GM21576 (cell line): ENCODE results near the gene MYO1E.

ENCODE experiments used
- ATAC-seq: cut with Tn5 transposase; IDR thresholded peaks from one replicate; pipeline ENCODE4 v1.9.1; 2021; ENCODE audit warnings: mild to moderate bottlenecking, moderate library complexity; ENCODE audit not compliant: unreplicated experiment

Gene MYO1E

DNA sequence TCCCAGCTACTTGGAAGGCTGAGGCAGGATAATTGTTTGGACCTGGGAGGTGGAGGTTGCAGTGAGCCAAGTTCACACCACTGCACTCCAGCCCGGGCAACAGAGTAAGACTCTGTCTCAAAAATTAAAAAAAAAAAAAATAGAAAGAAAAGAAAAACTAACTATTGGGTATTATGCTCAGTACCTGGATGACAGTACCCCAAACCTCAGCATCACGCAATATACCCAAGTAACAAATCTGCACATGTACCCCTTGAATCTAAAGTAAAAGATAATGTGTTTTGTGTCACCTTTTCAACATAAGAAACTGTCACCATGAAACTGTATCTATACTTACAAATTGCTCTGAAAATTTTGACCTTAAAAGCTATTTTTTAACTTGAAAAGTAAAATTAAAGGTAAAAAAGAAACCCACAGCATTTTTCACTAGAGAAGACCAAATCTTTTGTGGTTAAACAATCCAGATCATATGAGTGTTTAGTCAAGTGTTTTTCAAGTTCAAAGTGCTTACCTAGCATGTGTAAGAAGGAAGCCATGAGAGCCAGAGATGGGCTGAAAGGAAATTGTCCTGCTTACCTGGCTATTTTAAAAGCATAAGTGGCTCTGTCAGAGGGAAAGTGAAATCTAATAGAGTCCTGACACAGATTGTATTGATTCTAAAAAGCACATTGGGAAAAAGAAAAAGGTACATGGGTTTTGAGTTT is 50.5 kb downstream of the MYO1E start:
- no peak for ATAC-seq

DNA sequence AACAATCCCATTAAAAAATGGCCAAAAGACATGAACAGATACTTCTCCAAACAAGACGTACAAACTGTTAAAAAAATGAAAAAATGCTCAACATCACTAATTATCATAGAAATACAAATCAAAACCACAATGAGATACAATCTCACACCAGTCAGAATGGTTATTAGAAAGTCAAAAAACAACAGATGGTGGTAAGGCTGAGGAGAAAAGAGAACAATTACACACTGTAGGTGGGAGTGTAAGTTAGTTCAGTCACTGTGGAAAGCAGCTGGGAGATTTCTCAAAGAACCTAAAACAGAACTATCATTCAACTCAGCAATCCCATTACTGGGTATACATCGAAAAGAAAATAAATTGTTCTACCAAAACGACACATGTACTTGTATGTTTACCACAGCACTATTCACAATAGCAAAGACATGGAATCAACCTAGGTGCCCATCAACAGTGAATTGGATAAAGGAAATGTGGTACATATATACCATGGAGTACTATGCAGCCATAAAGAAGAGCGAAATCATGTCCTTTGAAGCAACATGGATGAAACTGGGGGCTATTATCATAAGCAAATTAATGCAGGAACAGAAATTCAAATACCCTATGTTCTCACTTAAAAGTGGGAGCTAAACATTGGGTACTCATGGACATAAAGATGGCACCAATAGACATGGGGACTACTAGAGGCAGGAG is 51.5 kb downstream of the MYO1E start:
- no peak for ATAC-seq

DNA sequence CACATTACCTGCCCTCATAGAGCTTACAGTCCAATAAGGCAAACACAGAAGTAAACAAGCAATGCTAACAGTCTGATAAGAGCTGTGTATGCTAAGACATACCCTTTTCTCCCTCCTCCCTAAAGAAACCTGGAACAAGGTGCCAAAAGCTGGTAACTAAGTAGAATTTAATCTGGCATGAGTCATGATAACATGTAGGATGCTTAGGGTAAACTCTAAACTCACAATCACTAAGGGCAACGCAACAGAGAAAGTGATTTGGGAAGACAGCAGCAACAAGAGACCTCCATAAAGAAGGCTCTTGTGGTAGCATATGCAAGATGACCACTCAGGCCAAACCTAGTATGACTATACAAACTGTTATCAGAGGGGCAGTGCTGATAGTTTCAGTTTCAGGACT is 55.5 kb downstream of the MYO1E start:
- no peak for ATAC-seq

DNA sequence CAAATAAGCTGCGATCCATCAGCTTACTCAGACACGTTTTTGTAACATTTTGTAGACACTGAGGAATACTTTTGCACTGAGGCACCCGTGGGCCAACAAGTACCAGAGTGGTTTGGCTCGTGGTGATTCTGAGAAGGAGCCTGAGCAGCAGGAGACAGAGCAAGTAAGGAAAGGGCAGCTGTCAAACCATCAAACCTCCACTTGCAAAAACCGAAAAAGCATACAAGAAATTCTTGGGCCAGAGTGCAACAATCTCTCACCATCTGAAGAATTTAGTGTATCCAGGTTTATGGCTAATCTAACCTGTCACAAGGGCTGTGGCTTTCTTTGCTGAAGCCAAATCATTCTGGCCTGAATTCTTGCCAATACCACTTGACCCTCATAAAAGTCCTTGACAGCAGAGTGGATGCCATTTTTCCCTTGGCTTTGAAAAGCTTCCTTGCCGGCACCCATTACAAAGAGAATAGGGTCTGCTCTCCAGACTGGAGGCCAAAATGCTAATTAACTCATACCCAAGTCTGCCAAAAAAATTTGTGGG is 56.7 kb downstream of the MYO1E start:
- no peak for ATAC-seq

DNA sequence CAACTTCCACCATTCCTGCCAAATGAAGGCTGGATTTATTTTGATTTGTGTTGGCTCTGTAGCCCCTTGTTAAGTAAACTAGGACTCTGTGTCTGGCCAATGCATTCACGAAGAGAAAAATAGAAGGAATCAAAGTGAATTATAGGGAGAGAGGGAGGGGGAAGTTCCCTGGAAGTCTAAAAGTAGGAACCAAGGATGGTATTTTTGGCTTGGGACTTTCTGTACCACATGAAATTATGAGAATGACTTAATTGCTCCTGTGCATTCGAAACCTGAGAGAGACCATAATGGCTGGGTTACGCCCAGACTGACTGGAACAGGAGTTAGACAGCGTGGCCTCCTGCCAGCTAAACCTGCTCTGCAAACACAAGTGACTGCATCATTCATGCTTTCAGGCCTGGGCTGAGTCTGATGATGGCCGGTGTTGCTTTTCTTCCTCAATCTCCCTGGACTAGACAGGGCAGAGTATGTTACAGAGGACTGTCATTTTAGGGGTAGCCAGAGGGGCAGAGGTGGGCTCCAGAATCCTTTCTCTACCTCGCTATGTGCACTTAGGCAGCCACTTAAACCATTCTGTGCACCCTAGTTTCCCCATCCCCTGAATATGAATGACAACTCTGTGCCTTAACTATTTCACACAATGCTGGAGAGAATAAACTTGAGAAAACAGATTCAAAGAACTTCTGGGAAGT is 58.9 kb downstream of the MYO1E start:
- ATAC-seq: peak; percentile 64

DNA sequence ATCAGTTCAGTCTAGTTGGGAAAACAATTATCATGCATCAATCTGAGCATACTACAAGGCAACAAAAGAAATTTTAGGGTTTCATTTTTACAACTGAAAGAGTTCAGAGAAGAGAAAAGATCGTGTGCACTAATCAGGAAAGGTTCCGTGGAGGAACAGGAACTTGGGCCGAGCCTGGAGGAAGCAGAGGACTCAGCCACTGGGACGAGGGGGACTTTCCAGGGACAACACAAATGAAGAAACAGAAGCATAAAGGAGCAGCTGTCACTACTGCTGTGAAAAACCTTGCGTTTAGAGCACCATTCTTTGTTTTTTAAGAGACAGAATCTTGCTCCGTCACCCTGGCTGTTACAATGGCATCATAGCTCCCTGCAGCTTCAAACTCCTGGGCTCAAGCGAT is 60.5 kb downstream of the MYO1E start:
- ATAC-seq: no peak

DNA sequence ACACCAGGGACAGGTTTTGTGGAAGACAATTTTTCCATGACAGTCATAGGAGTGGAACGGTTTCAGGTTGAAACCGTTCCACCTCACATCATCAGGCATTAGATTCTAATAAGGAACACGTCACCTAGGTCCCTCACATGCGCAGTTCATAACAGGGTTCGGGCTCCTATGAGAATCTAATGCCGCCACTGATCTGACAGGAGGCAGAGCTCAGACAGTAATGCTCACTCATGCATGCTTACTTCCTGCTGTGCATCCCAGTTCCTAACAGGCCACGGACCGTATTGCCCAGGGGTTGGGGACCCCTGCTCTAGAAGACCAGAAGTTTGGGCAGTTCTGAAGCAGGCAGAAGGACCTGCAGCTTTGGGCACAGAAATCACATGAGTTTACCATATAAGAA is 61.5 kb downstream of the MYO1E start:
- no peak for ATAC-seq

DNA sequence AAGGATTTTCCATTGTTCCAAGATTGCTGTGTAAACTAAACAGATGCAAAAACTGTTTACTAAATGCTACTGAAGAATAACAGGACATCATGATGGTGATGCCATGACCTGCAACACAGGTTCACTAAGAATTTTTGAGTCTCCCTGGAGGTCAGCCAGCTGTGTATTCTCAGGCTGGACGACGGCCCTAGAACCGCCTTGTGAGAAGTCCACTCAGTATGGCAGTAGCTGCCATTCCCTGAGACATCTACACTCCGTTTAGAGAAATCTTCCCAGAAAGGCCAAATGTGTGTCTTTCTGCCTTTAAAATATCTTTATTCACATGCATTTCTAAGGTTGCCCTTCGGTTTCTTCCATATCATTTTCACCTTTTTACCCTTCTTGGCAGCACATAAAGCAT is 63.3 kb downstream of the MYO1E start:
- ATAC-seq: no peak

DNA sequence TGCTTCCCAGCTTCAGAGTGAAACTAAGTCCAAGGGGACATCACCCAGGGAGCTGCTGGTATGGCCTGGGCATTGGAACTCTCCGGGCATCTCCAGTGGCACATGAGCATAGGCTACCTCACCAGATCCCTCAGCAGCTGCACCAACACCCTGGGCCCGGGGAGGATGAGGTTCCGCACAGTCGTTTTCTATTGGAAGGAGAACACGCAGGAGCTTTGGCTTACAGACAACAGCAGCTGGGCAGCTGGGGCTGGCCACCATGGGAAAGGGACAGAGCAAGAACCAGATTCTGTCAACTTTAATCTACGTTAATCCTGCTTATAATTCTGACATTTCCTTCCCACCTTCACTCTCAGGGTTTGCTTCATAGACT is 65.5 kb downstream of the MYO1E start:
- ATAC-seq: no peak

DNA sequence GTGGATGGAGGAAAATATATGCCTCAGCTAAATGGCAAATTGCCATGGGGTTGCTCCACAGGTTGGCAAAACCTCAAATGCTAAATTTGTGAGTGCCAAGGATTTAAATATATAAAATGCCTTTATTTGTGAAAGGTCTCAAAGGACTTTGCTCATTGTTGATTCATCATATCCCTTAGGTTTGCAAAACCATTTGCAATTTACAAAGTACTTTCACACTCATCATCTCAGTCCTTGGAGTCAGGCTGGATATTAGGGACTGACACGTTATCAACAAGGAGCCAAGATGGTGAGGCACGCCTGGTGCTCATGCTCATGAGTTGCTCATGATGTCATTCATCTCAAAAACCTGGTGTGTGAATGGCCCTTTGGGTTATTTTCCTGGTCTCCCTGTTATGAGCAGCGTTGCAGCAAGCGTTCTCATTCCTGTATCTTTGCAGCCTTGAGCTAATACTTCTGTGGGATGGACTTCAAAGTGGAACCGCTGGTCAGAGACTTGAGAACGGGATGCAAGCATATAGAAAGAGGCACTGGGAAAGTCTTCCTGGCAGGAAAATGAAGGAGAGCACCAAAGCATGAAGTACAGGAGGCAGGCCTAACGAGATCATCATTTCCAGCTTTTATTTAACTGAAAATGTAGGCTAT is 66.0 kb downstream of the MYO1E start:
- ATAC-seq: no peak

DNA sequence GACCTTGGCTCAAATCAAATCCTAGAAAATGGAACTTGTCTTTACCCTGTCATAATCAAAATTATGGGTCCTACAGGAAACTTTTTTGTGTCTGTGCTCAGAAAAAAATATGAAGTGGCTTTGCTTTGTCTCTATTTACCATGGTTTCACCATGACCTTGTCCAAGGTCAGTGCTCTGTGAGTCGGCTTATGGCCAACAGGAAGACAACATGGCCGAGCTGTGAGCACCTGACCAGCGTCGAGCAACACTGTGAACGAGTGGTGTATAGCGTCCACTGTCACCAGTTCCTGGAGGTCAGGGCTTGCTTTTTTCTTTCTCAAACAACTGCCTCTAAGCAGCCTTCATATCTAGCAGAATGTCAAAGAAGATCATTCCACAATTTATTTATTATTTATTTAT is 67.9 kb downstream of the MYO1E start:
- no peak for ATAC-seq

DNA sequence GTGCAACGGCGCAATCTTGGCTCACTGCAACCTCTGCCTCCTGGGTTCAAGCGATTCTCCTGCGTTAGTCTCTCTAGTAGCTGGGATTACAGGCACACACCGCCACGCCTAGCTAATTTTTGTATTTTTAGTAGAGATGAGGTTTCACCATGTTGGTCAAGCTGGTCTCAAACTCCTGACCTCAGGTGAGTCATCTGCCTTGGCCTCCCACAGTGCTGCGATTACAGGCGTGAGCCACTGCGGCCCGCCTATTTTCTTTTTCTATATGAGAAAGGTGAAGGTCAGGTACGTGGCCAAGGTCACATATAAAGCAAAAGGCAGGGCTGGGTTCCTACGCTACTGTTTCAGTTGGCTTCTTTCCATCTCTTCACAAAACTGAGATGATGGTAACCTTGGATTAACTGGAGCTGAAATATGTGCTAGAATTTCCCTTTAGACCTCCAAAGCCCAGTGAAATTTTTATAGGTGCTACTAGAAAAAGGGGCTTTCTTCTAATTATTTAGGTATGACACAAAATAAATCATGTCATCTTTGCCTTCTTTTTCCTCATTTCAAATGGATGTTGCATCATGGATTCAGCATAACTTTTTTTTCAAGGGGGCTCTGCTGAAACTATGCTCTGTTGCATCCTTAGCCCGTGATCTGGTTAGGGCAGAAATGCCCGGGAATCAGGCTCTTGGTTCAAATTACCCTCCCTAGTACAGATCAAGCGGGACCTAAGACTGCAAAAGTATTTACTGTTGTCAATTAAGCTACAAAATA is 68.5 kb downstream of the MYO1E start:
- ATAC-seq: no peak

DNA sequence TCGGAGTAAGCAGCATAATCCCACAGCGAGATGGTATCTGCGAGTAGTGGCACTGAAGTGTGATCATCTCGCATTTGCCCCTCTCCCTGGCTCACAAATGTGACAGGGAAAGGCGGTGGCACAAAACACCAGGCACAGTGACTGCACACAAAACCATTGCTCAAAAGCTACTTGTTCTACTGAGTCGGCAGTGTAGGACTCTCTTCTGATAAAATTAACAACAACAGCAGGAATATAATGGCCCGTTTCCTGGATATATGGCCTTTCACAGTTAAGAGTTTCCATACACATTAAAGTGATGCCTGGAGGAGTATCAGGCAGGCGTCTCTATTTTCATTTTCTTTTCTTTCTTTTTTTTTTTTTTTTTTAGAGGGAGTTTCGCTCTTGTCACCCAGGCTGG is 69.0 kb downstream of the MYO1E start:
- no peak for ATAC-seq

DNA sequence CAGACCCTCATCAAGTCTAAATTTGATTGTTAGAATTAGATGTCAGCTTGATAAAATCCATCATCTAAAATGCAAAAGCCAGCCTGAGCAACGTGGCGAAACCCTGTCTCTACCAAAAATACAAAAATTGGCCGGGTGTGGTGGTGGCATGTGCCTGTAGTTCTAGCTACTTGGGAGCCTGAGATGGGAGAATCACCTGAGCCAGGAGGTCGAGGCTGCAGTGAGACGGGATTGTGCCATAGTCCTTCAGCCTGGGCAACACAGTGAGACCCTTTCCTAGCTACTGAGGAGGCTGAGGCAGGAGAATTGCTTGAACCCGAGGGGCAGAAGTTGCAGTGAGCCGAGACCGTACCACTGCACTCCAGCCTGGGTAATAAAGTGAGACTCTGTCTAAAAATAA is 69.5 kb downstream of the MYO1E start:
- ATAC-seq: no peak

DNA sequence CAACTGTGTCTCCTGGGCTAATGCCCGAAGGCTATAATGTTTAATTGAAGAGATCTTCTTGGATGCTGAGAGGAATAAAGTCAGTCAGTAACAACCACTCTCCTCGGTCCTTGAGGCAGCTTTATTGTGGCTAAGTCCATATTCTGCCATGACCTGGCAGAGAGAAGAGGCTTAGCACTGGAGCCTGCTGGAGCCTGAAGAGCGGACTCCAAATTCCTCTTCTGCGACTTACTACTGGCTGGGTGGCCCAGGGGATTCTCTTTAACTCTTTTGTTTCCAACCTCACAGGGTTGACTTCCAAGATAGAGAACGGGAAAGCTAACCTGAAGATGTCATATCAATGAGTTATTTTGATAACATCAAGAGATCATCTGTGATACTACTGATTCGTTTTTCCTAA is 71.1 kb downstream of the MYO1E start:
- no peak for ATAC-seq

DNA sequence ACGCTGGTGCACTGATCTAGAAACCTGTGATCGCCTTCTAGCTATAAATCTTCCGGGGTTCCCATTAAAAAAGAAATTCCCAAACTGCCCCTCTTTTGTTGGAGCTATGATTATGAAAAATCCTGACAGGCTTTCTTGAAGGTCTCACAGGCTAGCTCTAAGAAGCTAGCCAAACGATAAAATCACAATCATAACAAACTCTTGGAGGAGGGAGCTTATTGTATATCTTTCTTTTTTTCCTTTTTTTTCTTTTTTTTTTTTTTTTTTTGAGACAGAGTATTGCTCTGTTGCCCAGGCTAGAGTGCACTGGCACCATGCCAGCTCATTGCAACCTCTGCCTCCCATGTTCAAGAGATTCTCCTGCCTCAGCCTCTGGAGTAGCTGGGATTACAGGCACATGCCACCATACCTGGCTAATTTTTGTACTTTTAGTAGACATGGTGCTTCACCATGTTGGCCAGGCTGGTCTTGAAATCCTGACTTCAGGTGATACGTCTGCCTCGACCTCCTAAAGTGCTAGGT is 72.0 kb downstream of the MYO1E start:
- ATAC-seq: no peak

DNA sequence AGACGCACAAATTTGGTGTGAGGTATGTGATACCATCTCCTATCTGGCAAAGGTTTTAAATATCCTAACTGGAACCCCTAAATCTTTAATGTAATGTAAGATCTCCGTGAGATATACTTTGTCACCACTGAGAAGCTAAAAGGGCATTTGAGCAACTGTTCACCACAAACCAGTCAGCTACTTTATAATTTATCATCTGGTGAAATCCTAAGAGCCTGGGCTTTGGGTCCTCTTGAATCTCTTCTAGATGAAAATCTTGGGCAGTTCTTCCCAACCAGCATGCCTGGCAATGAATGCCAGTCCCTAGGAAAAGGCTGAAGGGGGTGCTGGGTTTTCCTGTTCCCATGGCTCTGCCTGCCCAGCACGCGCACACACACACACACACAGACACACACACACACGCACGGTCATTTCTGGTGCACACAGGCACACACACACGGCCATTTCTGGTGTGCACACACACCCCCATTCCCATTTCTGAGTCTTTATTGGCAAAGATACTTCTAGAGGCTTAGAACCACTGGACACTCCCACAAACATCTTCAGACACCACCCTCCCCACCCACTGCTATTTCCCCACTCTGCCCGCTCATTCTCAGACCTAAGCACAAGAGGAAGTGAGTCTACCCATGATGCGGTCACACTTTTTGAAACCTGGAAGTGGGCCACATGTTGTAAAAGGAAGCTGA is 72.6 kb downstream of the MYO1E start:
- peak; percentile 50 for ATAC-seq

DNA sequence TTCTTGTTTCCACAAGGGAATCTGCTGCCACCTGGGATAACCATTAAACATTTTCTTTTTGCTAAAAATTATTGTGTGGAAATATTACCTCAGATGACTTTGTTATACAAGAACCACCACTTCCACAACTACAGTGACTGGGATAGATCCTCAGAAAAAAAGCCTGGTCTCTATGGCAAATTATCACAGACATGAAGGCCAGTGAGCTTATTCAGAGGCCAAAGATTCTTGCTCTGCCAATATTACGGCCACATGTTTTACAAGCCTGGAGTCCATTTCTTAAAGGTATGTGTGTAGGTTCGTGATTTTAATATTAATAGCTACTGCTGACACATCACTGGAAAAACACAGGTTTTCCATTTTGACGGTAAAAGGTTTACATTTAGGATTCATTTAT is 73.8 kb downstream of the MYO1E start:
- no peak for ATAC-seq

DNA sequence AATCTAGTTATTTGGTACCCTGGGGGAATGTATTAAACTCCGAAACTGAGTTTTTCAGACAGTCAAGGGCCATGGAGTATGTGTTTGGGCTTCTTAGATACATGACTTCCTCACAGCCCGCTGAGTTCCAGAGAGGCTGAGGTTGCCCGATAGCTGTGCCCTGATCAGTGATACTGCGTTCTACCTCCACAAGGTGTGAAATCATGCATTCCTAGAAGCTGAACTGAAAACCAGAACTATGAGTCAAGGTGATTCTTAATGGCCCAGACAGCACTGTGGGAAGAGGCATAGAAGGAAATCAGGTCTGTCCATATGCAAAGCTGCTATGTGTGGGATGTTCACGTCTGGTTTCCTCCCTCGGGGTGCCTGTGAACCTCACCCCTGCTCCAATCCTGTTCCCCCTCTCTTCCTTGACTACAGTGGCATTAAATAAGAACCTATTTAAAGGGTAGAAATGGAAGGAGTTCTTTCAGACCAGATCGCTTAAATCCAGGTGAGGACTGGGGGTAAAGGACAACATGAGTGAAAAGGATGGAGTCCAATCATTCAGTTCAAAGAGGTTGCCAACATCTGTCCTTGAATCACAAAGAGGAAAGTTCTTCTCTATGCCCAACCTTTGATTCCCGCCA is 74.3 kb downstream of the MYO1E start:
- ATAC-seq: peak; percentile 60
